Measurements from ENCODE around the gene PC.

PC gene

GRCh38 chr11:66882561-66883015, 75.6 kb downstream of the PC start:
- no peak for FAIRE-seq

GRCh38 chr11:66881927-66882452, 76.2 kb downstream of the PC start:
- FAIRE-seq: no peak

- FAIRE-seq: no peak
These were observed 76.7 kb downstream of the PC start for GRCh38 chr11:66881451-66881835.

- FAIRE-seq: no peak
These were observed 77.4 kb downstream of the PC start for GRCh38 chr11:66880496-66881450.

- no peak for FAIRE-seq
These were observed 78.2 kb downstream of the PC start for GRCh38 chr11:66879999-66880398.

- FAIRE-seq: no peak
These were observed 78.6 kb downstream of the PC start for GRCh38 chr11:66879583-66879982.

- FAIRE-seq: no peak
These were observed 79.2 kb downstream of the PC start for GRCh38 chr11:66879000-66879399.

GRCh38 chr11:66878474-66878873, 79.7 kb downstream of the PC start:
- no peak for FAIRE-seq

- FAIRE-seq: no peak
These were observed 80.4 kb downstream of the PC start for GRCh38 chr11:66877588-66878385.

- no peak for FAIRE-seq
These were observed 82.8 kb downstream of the PC start for GRCh38 chr11:66875378-66875777.

GRCh38 chr11:66874232-66874631, 84.0 kb downstream of the PC start:
- no peak for FAIRE-seq

- no peak for FAIRE-seq
These were observed 86.7 kb downstream of the PC start for GRCh38 chr11:66871521-66871901.

- no peak for FAIRE-seq
These were observed 87.3 kb downstream of the PC start for GRCh38 chr11:66870616-66871520.

GRCh38 chr11:66870131-66870530, 88.1 kb downstream of the PC start:
- FAIRE-seq: no peak

- FAIRE-seq: no peak
These were observed 88.7 kb downstream of the PC start for GRCh38 chr11:66869567-66869870.

GRCh38 chr11:66868726-66869566, 89.2 kb downstream of the PC start:
- FAIRE-seq: no peak

GRCh38 chr11:66868082-66868725, 90.0 kb downstream of the PC start:
- no peak for FAIRE-seq

GRCh38 chr11:66867425-66868040, 90.7 kb downstream of the PC start:
- no peak for FAIRE-seq

GRCh38 chr11:66866511-66866986, 91.6 kb downstream of the PC start:
- FAIRE-seq: no peak

- FAIRE-seq: no peak
These were observed 92.2 kb downstream of the PC start for GRCh38 chr11:66866007-66866406.

All from TTC549 (cell line).